DMS53 (cell line): Measurements from ENCODE around the gene CDC42.
"Not testable (repeated sequence)": the region's sequence is repeated elsewhere in the genome, so short reads cannot be mapped to it uniquely, and the experiment has no call there.

Source experiments
- DNase-seq: peaks from one replicate; lab custom pipeline; 2025; lab: John Stamatoyannopoulos, UW

The CDC42 gene

GRCh38 chr1:22052115-22053016, at the start of gene CDC42:
TSS of gene CDC42 (plus strand) at chr1:22052709. CDS start at chr1:22078479, 25,770 bp downstream.
- DNase-seq = peak; percentile 99

DNA sequence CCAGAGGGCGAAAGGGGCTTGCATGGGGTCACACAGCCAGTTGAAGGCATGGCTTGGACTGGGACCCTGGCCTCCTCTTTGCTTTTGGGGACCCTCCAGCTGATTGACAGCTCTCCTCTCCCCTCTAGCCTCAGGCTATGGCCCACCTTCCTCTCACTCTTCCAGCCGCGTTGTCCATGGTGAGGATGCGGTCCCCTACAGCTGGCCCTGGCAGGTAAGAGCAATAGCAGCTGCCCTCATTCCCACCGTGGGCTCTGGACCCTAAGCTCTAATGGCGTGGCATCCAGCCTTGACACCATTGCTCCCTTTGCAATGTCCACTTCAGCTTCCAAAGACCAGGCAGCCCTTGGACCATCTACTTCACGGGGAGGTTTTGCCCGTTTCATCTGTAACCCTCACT, 49.6 kb upstream of the CDC42 start:
- not testable (repeated sequence) for DNase-seq

- not testable (repeated sequence) for DNase-seq
Measured at GRCh38 chr1:22003959-22004358, 48.5 kb upstream of the CDC42 start.

DNA sequence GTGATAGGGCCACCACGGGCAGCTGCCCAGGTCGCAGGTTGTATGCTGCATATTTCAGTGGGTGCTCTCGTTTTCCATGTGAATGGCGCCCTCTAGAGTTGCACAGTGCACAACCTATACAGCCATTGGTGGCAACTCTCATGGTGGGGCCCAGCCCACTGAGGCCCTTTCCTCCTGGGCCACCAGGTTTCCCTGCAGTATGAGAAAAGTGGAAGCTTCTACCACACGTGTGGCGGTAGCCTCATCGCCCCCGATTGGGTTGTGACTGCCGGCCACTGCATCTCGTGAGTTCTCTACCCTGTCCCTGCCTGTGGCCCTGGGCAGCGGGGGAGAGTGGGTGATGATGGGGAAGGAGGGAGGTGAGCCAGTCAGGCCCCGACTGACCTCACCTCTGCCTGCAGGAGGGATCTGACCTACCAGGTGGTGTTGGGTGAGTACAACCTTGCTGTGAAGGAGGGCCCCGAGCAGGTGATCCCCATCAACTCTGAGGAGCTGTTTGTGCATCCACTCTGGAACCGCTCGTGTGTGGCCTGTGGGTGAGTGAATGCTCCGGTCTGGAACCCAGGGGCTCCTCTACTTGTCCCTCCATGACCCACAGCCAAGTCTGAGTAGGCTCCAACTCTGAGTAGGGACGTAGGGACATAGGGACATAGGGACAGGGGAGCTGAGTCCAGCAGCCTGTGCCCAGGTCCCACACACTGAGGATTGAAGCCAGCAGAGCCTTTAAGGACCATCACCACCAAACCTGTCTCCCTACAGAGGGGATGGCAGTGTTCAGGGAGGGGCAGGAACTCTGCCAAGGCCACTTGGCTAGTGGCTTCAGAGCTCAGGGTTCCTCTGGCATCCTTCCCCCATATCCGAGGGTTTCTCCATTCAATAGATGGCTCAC, 47.0 kb upstream of the CDC42 start:
- peak; percentile 82 for DNase-seq

- not testable (repeated sequence) for DNase-seq
Measured at GRCh38 chr1:22006736-22007135, 45.8 kb upstream of the CDC42 start.

- not testable (repeated sequence) for DNase-seq
Measured at GRCh38 chr1:22007262-22007661, 45.2 kb upstream of the CDC42 start.

- not testable (repeated sequence) for DNase-seq
Measured at GRCh38 chr1:22009566-22009965, 42.9 kb upstream of the CDC42 start.

DNA sequence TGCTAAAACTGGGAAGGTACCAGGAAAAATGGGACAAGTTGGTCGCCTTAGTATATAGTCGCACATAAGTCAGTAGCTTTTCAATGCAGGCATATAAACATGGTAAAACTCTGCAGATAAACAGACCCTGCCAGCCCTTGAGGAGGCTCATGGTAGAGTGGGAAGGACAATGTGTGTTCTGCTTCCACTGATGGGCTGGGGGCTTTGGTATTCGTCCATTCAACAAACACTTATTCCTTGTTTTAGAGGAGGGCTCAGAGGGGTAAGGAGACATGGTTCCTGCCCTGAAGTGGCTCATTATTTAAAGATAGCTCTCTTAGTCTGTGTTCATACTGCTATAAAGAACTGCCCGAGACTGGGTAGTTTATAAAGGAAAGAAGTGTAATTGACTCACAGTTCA, 39.8 kb upstream of the CDC42 start:
- DNase-seq = not testable (repeated sequence)

DNA sequence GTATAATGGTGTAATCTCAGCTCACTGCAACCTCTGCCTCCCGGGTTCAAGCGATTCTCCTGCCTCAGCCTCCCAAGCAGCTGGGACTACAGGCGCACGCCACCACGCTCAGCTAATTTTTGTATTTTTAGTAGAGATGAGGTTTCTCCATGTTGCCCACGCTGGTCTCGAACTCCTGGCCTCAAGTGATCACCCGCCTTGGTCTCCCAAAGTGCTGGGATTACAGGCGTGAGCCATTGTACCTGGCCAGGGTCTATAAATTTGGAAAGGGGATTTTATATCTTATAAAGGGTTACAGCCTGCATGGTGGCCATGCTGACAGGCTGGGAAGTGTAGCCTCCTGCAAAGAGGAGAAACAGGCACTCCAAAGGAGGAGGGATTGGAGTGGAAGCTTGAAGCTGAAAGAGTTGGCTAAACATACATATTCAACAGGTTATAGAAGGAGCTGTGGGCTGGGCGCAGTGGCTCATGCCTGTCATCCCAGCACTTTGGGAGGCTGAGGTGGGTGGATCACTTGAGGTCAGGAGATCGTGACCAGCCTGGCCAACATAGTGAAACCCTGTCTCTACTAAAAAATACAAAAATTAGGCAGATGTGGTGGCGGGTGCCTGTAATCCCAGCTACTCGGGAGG, 37.8 kb upstream of the CDC42 start:
- not testable (repeated sequence) for DNase-seq

DNA sequence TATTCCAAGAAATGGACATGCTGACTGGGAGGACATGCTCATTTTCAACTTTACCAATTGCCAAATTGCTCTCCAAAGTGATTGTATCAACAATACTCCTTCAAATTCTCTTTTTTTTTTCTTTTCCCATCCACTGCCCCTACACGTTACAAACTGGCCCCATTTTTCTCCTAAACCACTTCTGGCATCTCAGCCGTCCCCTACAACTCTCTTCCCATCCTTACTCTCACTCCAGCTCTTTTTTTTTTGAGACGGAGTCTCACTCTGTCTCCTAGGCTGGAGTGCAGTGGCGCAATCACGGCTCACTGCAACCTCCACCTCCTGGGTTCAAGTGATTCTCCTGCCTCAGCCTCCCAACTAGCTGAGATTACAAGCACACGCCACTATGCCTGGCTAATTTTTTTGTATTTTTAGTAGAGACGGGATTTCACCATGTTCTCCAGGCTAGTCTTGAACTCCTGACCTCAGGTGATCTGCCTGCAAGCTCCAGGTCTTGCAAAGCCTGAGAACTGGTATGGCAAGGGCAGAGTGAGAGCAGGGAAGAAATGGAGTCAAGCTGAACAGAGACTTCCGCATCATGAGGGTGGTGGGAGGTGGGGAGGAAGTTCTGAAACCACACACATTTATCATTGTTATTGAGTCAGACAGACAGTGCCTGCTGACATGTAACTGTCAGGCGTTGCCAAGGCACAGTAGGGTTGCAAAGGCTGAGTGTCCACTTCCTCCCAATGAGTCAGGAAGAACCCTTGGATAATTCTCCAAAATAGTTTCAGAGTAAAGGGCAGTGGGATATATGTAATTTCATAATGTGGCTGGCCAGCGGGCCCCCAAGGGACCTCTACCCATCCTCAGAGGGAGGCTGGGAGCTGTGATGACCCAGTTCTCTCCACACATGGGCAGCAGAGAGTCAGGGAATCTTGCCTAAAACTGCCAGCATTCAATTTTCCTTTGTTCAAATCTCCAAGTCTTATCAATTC, 33.6 kb upstream of the CDC42 start:
- DNase-seq = peak; percentile 18

GRCh38 chr1:22021061-22021460, 31.4 kb upstream of the CDC42 start:
- DNase-seq = no peak

DNA sequence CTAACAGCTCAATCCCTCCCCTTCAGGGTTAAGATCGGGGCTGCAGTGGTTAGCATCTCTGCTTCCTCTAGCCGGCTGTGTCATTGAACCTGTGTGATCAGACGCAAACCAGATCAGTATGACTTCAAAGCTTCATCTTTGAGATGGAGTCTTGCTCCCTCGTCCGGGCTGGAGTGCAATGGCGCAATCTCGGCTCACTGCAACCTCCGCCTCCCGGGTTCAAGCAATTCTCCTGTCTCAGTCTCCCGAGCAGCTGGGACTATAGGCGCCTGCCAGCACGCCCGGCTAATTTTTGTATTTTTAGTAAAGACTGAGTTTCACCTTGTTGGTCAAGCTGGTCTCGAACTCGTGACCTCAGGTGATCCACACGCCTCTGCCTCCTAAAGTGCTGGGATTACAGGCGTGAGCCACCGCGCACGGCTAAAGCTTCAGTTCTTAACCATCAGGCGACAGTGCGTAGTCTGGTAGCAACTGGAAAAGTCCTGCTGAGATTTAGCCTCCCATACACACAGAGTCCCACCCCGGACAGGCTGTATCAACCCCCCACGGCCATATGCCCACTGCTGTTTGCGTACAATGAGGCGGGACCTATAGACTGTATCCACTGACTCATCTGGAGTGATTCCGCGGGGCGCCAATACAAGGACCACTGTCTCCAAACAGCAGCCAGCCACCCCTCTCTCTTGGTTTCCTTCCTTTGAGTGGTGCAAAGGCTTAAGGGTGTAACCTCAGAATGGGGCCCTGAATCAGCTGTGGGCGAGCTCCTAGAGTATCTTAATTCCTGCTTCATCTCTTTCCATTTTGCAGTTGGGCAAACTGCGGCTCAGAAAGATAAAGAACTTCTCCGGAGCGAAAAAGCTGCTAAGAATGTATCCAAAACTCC, 27.8 kb upstream of the CDC42 start:
- DNase-seq = peak; percentile 95

DNA sequence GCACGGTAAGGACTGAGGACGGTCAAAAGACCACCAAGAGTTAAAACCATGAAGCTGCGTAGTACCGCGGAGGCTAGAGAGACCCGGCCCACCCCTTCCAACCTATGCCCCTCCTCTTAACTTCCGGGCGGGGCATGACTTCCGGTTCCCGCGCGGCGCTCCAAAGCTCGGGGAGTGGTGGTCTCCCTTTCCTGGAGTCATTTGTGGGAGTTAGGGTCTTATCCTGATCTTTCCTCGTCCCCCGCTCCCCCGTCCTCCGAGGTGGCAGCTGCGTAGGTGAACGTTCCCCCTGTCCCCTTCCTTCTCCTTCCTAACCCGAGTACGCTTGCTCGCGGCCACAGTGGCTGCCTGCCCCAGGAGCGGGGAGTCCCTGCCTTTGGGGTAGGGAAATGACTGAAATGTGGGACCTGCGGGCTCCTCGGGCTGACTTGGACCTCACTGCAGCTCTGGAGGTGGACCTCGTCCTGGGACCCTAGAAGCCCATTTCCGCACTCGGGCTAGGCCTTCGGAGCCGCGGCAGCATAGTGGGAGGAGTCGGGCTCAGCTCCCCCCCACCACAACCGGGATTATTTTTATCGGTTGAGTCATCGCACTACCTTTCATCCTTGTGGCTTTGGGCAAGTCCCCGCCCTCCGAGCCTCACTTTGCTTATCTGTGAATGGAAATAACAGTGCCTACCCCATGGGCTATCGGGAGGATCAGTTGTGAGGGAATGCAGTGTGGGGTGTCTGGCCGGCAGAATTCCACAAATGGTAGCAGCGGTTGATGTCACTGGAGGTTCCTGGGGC, 26.9 kb upstream of the CDC42 start:
- DNase-seq = peak; percentile 96

GRCh38 chr1:22026924-22027289, 25.6 kb upstream of the CDC42 start:
- DNase-seq = no peak

- no peak for DNase-seq
Measured at GRCh38 chr1:22030057-22030456, 22.5 kb upstream of the CDC42 start.

DNA sequence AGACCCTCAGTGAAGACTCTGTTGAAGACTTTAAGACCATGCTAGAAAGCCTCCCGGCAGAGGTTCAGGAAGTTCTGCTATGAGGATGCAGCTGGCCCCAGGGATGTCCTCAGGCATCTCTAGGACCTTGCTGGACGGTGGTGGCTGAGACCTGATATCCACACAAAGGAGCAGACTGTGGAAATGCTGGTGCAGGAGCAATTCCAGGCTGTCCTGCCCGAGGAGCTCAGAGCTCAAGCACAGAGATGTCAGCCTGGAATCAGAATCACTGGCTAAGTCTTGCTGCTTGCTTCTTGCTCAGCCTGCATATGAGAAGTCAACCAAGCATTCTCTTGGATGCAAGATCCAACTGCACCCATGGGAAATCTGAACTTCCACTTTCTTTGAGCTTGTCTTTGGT, 22.0 kb upstream of the CDC42 start:
- no peak for DNase-seq

GRCh38 chr1:22031214-22031962, 21.1 kb upstream of the CDC42 start:
- DNase-seq = no peak

- not testable (repeated sequence) for DNase-seq
Measured at GRCh38 chr1:22034834-22035233, 17.7 kb upstream of the CDC42 start.

DNA sequence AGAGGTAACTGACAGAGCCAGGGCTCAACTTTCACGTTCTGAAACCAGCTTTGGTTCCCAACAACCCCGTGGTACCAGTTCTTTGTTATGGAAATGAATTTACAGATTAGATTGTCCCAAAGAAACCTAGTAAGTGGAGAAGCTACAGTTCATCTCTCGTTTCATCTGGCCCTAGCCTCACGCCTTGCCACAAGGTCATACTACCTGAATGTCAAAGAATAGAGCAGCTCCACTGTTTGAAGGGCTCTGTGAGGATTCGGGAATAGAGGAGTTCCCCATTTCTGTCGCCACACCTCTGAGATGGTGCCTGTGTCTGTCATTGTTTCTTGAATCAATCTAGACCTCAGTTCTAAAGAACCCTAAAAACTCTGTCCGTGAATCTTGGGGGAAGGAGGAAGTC, 15.0 kb upstream of the CDC42 start:
- DNase-seq = no peak
